GM21825 (cell line): ENCODE results near the gene SPTBN4.
"Not testable (repeated sequence)": the region's sequence is repeated elsewhere in the genome, so short reads cannot be mapped to it uniquely, and the experiment has no call there.

ENCODE experiments used
- ATAC-seq: cut with Tn5 transposase; IDR thresholded peaks from one replicate; pipeline ENCODE4 v1.9.1; 2021; ENCODE audit warnings: mild to moderate bottlenecking, moderate library complexity; ENCODE audit not compliant: unreplicated experiment

SPTBN4 gene

GRCh38 chr19:40528078-40528477, 61.3 kb downstream of the SPTBN4 start:
- no peak for ATAC-seq

DNA sequence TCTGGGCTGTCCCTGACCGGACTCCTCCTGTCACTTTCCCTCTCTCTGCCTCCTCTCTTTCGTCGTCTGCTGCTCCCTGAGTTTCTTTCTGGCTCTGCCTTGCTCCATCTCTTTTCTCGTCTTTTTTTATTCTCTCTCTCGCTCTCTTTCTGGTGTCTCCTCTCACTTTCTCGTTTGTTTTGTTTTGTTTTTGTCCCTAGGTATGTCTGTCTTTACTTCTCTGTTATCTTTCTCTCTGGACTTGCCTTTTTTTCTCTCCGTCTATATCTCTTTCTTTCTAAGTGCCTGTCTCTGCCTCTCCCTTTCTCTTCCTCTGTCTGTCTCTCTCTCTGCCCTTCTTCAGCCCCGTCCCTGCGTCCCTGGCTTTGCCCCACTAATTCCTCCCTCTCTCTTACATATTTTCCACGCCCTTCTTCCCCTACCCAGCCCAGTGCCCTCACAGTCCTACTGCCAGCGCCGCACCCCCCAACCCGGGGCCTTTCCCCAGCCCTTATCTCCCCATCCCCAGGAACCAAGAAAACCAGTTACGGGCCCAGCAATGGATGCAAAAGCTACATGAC, 61.8 kb downstream of the SPTBN4 start:
- no peak for ATAC-seq

- no peak for ATAC-seq
Observed at GRCh38 chr19:40529093-40529954, 62.5 kb downstream of the SPTBN4 start.

DNA sequence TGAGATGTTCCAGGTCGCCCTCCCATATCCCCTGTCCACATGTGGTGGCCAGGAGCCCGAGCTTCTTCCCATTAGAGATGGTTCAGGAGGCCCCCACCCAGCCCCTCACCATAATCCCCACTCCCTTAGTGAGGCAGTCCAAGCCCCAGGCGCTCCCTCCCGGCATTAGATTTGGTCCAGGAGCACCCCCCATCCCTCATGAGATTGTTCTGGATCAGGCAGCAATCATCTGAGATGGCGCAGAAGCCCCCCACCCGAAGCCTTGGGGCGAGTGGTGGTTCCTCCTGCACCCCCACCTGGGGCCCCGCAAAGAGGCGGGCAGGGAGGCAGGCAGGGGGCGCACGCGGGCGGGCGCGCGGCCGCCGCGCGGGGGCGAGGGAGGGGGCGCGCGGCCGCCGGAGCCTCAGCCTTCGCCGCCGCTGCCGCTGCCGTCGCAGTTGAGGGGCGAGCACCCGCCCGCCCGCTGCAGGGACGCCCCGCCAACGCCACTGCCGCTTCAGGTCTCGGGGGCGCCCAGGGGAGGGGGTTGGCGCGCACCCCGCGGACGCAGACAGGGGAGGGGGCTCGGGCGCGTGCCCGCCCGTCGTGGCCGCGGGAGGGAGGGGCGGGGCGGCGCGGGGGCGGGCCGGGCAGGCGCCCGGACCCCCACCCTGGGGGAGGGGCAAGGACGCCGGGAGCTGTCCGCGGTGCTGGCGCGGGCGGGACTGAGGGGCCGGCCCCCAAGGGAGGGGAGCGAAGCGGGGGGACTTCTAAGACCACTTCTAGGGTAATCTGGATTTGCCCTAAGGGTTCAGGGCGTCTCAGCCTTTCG, 63.5 kb downstream of the SPTBN4 start:
- ATAC-seq, result no peak

DNA sequence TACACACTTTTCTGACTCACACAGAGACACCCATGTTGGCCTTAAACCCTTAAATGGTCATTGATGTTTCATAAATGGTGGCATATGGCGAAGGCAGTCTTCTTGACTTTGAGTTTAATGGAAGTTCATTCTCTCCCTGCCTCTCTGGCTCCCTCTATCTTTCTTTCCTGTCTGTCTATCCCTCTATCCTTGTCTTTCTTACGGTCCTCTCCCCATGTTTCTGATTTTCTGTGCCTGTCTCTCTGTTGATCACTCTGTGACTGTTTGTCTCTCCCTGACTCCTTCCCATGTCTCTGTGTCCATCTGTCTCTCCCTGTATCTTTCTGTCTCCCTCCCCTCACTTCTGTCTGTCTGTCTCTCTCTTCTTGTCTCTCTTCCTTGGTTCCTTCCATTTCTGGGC, 66.7 kb downstream of the SPTBN4 start:
- no peak for ATAC-seq

DNA sequence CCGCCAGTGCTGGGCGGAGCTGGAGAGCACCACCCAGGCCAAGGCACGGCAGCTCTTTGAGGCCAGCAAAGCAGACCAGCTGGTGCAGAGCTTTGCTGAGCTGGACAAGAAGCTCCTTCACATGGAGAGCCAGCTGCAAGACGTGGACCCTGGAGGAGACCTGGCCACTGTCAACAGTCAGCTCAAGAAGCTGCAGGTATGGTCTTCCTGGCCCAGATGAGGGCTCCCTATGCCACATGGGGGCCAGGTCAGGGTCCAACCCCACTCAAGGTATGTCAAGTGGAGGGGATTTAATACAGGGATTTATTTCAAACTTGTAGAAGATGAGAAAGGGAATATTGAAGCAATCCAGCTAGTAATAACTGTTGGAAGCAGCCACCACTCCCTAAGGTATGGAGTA, 67.3 kb downstream of the SPTBN4 start:
- ATAC-seq, result no peak

GRCh38 chr19:40539070-40539469, 72.3 kb downstream of the SPTBN4 start:
- ATAC-seq, result no peak

GRCh38 chr19:40542202-40542859, 75.5 kb downstream of the SPTBN4 start:
- ATAC-seq, result no peak

GRCh38 chr19:40543029-40543597, 76.3 kb downstream of the SPTBN4 start:
- no peak for ATAC-seq

DNA sequence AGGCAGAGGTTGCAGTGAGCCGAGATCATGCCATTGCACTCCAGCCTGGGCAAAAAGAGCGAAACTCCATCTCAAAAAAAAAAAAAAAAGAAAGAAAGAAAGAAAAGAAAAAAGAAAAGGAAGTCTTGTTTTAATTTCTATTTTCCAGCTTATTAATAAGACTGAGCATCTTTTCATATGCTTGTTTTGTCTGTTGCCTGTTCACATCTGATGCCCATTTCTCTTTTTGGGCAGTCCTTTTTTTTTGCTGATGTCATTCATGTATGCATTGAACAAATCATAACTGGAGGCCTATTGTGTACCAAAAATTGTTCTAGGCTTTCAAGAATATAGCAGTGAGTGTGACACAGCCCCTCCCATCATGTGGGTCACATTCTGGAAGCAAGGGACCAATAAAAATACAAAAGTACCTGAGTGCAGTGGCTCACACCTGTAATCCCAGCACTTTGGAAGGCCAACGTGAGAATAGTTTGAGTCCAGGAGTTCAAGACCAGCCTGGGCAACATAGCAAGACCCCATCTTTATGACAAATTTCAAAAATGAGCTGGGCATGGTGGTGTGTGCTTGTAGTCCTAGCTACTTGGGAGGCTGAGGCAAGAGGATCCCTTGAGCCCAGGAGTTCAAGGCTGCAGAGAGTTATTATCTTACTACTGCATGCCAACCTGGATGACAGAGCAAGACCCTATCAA, 79.5 kb downstream of the SPTBN4 start:
- ATAC-seq, result not testable (repeated sequence)

GRCh38 chr19:40547190-40547589, 80.4 kb downstream of the SPTBN4 start:
- ATAC-seq, result not testable (repeated sequence)

DNA sequence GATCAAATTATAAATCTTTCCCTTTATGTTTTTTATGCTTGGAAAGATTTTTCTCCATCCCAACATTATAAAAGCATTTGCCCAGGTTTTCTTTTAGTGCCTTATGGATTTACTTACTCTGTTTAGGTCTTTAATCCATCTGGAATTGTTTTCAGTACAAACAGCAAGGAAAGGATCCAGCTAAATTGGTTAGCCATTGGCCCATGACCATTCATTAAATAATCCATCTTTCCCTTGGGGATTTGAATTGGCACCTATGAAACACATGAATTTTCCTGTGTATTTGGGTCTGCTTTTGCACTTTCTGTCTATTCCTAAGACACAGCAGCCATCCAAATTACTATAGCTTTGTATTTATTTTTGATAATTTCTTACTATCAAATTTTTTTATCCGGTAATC, 81.0 kb downstream of the SPTBN4 start:
- no peak for ATAC-seq

- no peak for ATAC-seq
Observed at GRCh38 chr19:40549007-40549708, 82.4 kb downstream of the SPTBN4 start.

DNA sequence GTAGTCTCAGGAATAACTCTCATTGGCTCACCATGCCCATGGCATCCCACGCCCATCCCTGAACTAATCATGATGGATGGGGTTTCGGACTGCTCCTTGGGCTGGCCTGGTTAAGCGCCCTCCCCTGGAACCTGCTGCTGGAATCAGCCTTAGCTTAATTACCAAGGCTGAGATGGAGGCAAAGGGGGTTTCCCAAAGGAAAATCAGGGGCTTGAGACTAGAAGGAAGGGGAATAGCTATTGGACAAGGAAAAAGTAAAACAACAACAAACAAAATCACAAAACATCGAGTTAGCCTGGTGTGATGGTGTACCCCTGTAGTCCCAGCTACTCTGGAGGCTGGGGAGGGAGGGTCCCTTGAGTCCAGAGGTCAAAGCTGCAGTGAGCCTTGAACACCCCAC, 84.2 kb downstream of the SPTBN4 start:
- no peak for ATAC-seq

- ATAC-seq, result no peak
Observed at GRCh38 chr19:40552848-40553247, 86.0 kb downstream of the SPTBN4 start.

DNA sequence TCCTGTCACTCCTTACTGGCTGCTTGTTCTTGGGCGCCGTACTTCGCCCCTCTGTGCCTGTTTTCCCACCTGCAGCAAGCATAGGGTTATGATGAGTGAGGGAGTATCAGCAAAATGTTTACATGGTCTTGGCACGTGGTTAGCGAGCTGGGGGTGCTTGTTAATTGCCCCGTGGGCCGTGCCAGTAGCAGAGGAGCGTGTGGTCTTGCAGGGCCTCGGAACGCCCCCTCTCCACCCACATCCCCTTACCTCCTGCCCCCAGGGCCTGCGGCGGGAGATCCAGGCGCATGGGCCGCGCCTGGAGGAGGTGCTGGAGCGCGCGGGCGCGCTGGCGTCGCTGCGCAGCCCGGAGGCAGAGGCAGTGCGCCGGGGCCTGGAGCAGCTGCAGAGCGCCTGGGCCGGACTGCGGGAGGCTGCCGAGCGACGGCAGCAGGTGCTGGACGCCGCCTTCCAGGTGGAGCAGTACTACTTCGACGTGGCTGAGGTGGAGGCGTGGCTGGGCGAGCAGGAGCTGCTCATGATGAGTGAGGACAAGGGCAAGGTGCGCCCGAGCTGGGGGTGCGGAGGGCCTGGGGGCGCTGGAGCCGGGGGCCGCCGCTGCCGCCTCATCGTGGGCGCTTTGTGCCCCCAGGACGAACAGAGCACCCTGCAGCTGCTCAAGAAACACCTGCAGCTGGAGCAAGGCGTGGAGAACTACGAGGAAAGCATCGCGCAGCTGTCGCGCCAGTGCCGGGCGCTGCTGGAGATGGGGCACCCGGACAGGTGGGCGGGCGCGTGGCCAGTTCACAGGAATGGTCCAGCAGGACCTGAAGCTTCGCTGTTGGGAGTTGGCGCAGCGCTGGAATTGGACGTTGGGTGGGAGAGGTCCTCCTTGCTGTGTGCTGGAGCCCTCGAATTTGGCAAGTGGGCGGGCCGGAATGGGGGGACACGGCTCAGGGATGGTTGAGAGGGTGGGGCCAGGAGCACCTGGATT, 87.4 kb downstream of the SPTBN4 start:
- no peak for ATAC-seq

- ATAC-seq, result no peak
Observed at GRCh38 chr19:40555978-40556689, 89.3 kb downstream of the SPTBN4 start.
